Measurements from ENCODE around the gene KCNH8.

Gene KCNH8

GRCh38 chr3:19220311-19220710, 72.0 kb downstream of the KCNH8 start:
- Histone ChIP-seq H3K4me3 (ENCODE audit: low read length in 2 of 2) (no peak overlapping the region), H2BK15ac (ENCODE audit: low read length) (no peak overlapping the region), H3K14ac (ENCODE audit: low read length) (no peak overlapping the region), H2AK5ac (ENCODE audit: low read depth, low read length) (no peak overlapping the region), H3K18ac (ENCODE audit: low read length) (no peak overlapping the region), H3K23ac (ENCODE audit: low read depth, low read length, poor library complexity) (no peak overlapping the region), H3K27me3 (ENCODE audit: control insufficient read depth in 3 of 3, insufficient read depth in 3 of 3, low read depth in 1 of 3, low read length in 3 of 3) (no peaks in the 10 kb centered on the region), H2BK120ac (ENCODE audit: low read depth, low read length) (no peak overlapping the region), H3K4me1 (ENCODE audit: control insufficient read depth in 2 of 2, insufficient read depth in 1 of 2, low read depth in 1 of 2, low read length in 2 of 2) (no peaks in the 10 kb centered on the region), H3K27ac (replicated peaks; ENCODE audit: low read length) (no peak overlapping the region), H3K9ac (ENCODE audit: low read depth, low read length, poor library complexity) (no peak overlapping the region), H2BK5ac (ENCODE audit: low read length) (no peak overlapping the region), H3K36me3 (replicated peaks in 1 of 2; ENCODE audit: control insufficient read depth in 2 of 2, insufficient read depth in 2 of 2, low read length in 2 of 2) (no peaks in the 10 kb centered on the region), H3K4me2 (ENCODE audit: insufficient read depth, low read length, poor library complexity, severe bottlenecking) (no peak overlapping the region), H2AFZ (ENCODE audit: low read length) (no peak overlapping the region), H3K9me3 (replicated peaks in 1 of 2; ENCODE audit: control insufficient read depth in 2 of 2, insufficient read depth in 1 of 2, low read depth in 1 of 2, low read length in 2 of 2) (no peaks in the 10 kb centered on the region), H4K8ac (ENCODE audit: low read depth, low read length) (no peak overlapping the region), H3K79me1 (ENCODE audit: low read depth, low read length) (no peaks in the 10 kb centered on the region), H4K91ac (ENCODE audit: low read depth, low read length, poor library complexity) (no peak overlapping the region), H3K4ac (ENCODE audit: low read length) (no peak overlapping the region), H2BK12ac (ENCODE audit: low read length) (no peak overlapping the region)
- WGBS, 2 donors (ENCODE audit: extremely low coverage in 2 of 2, insufficient read length in 2 of 2, insufficient replicate concordance in 1 of 2): no CpG with 5 or more reads among the region's 1 CpG
- no peak for DNase-seq (ENCODE audit: low spot score)

GRCh38 chr3:19221081-19221480, 72.8 kb downstream of the KCNH8 start:
- no peak overlapping the region for H2BK15ac ChIP-seq (ENCODE audit: low read length)
- no peak overlapping the region for H2BK5ac ChIP-seq (ENCODE audit: low read length)
- no peak overlapping the region for H3K23ac ChIP-seq (ENCODE audit: low read depth, low read length, poor library complexity)
- H3K4ac ChIP-seq (ENCODE audit: low read length): no peak overlapping the region
- no peak overlapping the region for H2BK12ac ChIP-seq (ENCODE audit: low read length)
- H2BK120ac ChIP-seq (ENCODE audit: low read depth, low read length): no peak overlapping the region
- H3K79me1 ChIP-seq (ENCODE audit: low read depth, low read length): no peaks in the 10 kb centered on the region
- no peaks in the 10 kb centered on the region for H3K27me3 ChIP-seq (ENCODE audit: control insufficient read depth in 3 of 3, insufficient read depth in 3 of 3, low read depth in 1 of 3, low read length in 3 of 3)
- H3K4me2 ChIP-seq (ENCODE audit: insufficient read depth, low read length, poor library complexity, severe bottlenecking): no peak overlapping the region
- no peak overlapping the region for H2AK5ac ChIP-seq (ENCODE audit: low read depth, low read length)
- no peak overlapping the region for H3K18ac ChIP-seq (ENCODE audit: low read length)
- H4K91ac ChIP-seq (ENCODE audit: low read depth, low read length, poor library complexity): no peak overlapping the region
- no peak overlapping the region for H3K9ac ChIP-seq (ENCODE audit: low read depth, low read length, poor library complexity)
- H3K4me1 ChIP-seq (ENCODE audit: control insufficient read depth in 2 of 2, insufficient read depth in 1 of 2, low read depth in 1 of 2, low read length in 2 of 2): no peaks in the 10 kb centered on the region
- H3K4me3 ChIP-seq (ENCODE audit: low read length in 2 of 2): no peak overlapping the region
- no peak overlapping the region for H3K27ac ChIP-seq (replicated peaks; ENCODE audit: low read length)
- H3K36me3 ChIP-seq (replicated peaks in 1 of 2; ENCODE audit: control insufficient read depth in 2 of 2, insufficient read depth in 2 of 2, low read length in 2 of 2): no peaks in the 10 kb centered on the region
- H3K14ac ChIP-seq (ENCODE audit: low read length): no peak overlapping the region
- no peak overlapping the region for H4K8ac ChIP-seq (ENCODE audit: low read depth, low read length)
- no peak for DNase-seq (ENCODE audit: low spot score)
- H3K9me3 ChIP-seq (replicated peaks in 1 of 2; ENCODE audit: control insufficient read depth in 2 of 2, insufficient read depth in 1 of 2, low read depth in 1 of 2, low read length in 2 of 2): no peaks in the 10 kb centered on the region
- no CpG with 5 or more reads among the region's 2 CpGs for WGBS, 2 donors (ENCODE audit: extremely low coverage in 2 of 2, insufficient read length in 2 of 2, insufficient replicate concordance in 1 of 2)
- no peak overlapping the region for H2AFZ ChIP-seq (ENCODE audit: low read length)

GRCh38 chr3:19226479-19226878, 78.2 kb downstream of the KCNH8 start:
- Histone ChIP-seq H3K79me1 (ENCODE audit: low read depth, low read length) (no peaks in the 10 kb centered on the region), H3K9me3 (replicated peaks in 1 of 2; ENCODE audit: control insufficient read depth in 2 of 2, insufficient read depth in 1 of 2, low read depth in 1 of 2, low read length in 2 of 2) (no peaks in the 10 kb centered on the region), H3K36me3 (replicated peaks in 1 of 2; ENCODE audit: control insufficient read depth in 2 of 2, insufficient read depth in 2 of 2, low read length in 2 of 2) (no peaks in the 10 kb centered on the region), H4K8ac (ENCODE audit: low read depth, low read length) (no peak overlapping the region), H3K27ac (replicated peaks; ENCODE audit: low read length) (no peak overlapping the region), H3K23ac (ENCODE audit: low read depth, low read length, poor library complexity) (no peak overlapping the region), H3K18ac (ENCODE audit: low read length) (no peak overlapping the region), H3K4me1 (ENCODE audit: control insufficient read depth in 2 of 2, insufficient read depth in 1 of 2, low read depth in 1 of 2, low read length in 2 of 2) (peaks cover 0 to 4% of the 10 kb centered on the region in 2 donors), H2BK12ac (ENCODE audit: low read length) (no peak overlapping the region), H2BK15ac (ENCODE audit: low read length) (no peak overlapping the region), H3K4me2 (ENCODE audit: insufficient read depth, low read length, poor library complexity, severe bottlenecking) (no peak overlapping the region), H2AFZ (ENCODE audit: low read length) (no peak overlapping the region), H3K9ac (ENCODE audit: low read depth, low read length, poor library complexity) (no peak overlapping the region), H3K27me3 (ENCODE audit: control insufficient read depth in 3 of 3, insufficient read depth in 3 of 3, low read depth in 1 of 3, low read length in 3 of 3) (no peaks in the 10 kb centered on the region), H2AK5ac (ENCODE audit: low read depth, low read length) (no peak overlapping the region), H4K91ac (ENCODE audit: low read depth, low read length, poor library complexity) (no peak overlapping the region), H2BK5ac (ENCODE audit: low read length) (no peak overlapping the region), H3K4me3 (ENCODE audit: low read length in 2 of 2) (no peak overlapping the region), H3K4ac (ENCODE audit: low read length) (no peak overlapping the region), H3K14ac (ENCODE audit: low read length) (no peak overlapping the region), H2BK120ac (ENCODE audit: low read depth, low read length) (no peak overlapping the region)
- no CpG with 5 or more reads among the region's 2 CpGs for WGBS, 2 donors (ENCODE audit: extremely low coverage in 2 of 2, insufficient read length in 2 of 2, insufficient replicate concordance in 1 of 2)
- no peak for DNase-seq (ENCODE audit: low spot score)

GRCh38 chr3:19228167-19228566, 79.9 kb downstream of the KCNH8 start:
- H3K4ac ChIP-seq (ENCODE audit: low read length): no peak overlapping the region
- H3K14ac ChIP-seq (ENCODE audit: low read length): no peak overlapping the region
- no peaks in the 10 kb centered on the region for H3K9me3 ChIP-seq (replicated peaks in 1 of 2; ENCODE audit: control insufficient read depth in 2 of 2, insufficient read depth in 1 of 2, low read depth in 1 of 2, low read length in 2 of 2)
- no peak overlapping the region for H3K23ac ChIP-seq (ENCODE audit: low read depth, low read length, poor library complexity)
- H4K91ac ChIP-seq (ENCODE audit: low read depth, low read length, poor library complexity): no peak overlapping the region
- WGBS, 2 donors (ENCODE audit: extremely low coverage in 2 of 2, insufficient read length in 2 of 2, insufficient replicate concordance in 1 of 2): no CpG with 5 or more reads among the region's 3 CpGs
- H3K4me1 ChIP-seq (ENCODE audit: control insufficient read depth in 2 of 2, insufficient read depth in 1 of 2, low read depth in 1 of 2, low read length in 2 of 2): peaks cover 0 to 4% of the 10 kb centered on the region in 2 donors
- H3K36me3 ChIP-seq (replicated peaks in 1 of 2; ENCODE audit: control insufficient read depth in 2 of 2, insufficient read depth in 2 of 2, low read length in 2 of 2): no peaks in the 10 kb centered on the region
- H2BK15ac ChIP-seq (ENCODE audit: low read length): no peak overlapping the region
- no peaks in the 10 kb centered on the region for H3K27me3 ChIP-seq (ENCODE audit: control insufficient read depth in 3 of 3, insufficient read depth in 3 of 3, low read depth in 1 of 3, low read length in 3 of 3)
- DNase-seq (ENCODE audit: low spot score): no peak
- no peak overlapping the region for H3K9ac ChIP-seq (ENCODE audit: low read depth, low read length, poor library complexity)
- no peak overlapping the region for H3K18ac ChIP-seq (ENCODE audit: low read length)
- no peak overlapping the region for H2AFZ ChIP-seq (ENCODE audit: low read length)
- H2BK5ac ChIP-seq (ENCODE audit: low read length): no peak overlapping the region
- no peak overlapping the region for H2BK12ac ChIP-seq (ENCODE audit: low read length)
- no peak overlapping the region for H2AK5ac ChIP-seq (ENCODE audit: low read depth, low read length)
- no peak overlapping the region for H3K27ac ChIP-seq (replicated peaks; ENCODE audit: low read length)
- no peak overlapping the region for H2BK120ac ChIP-seq (ENCODE audit: low read depth, low read length)
- H3K4me3 ChIP-seq (ENCODE audit: low read length in 2 of 2): no peak overlapping the region
- no peaks in the 10 kb centered on the region for H3K79me1 ChIP-seq (ENCODE audit: low read depth, low read length)
- no peak overlapping the region for H3K4me2 ChIP-seq (ENCODE audit: insufficient read depth, low read length, poor library complexity, severe bottlenecking)
- no peak overlapping the region for H4K8ac ChIP-seq (ENCODE audit: low read depth, low read length)
